Stimulated activated CD4-positive, alpha-beta T cell treated with anti-CD3 and anti-CD28 coated beads, Interleukin-1b, Interleukin-23, amount 100 ng/mL, for 1 hour (primary cell): ENCODE measurements around the gene ZNRF1.
"Not testable (repeated sequence)": the region's sequence is repeated elsewhere in the genome, so short reads cannot be mapped to it uniquely, and the experiment has no call there.

Experiments used
- DNase-seq, 2 donors: peaks; one replicate each; pipeline ENCODE4 v3.0.0-alpha.2; 2020; ENCODE audit warnings: low read depth in 2 of 2

ZNRF1 gene

GRCh38 chr16:75075688-75076268 is 77.0 kb downstream of the ZNRF1 start:
- DNase-seq = no peak

GRCh38 chr16:75078886-75079285 is 80.1 kb downstream of the ZNRF1 start:
- DNase-seq = no peak

- DNase-seq = no peak
Measured at GRCh38 chr16:75079346-75079926, 80.6 kb downstream of the ZNRF1 start.

- DNase-seq = no peak
Measured at GRCh38 chr16:75080205-75081029, 81.6 kb downstream of the ZNRF1 start.

- no peak for DNase-seq
Measured at GRCh38 chr16:75081179-75081859, 82.5 kb downstream of the ZNRF1 start.

GRCh38 chr16:75083813-75084212 is 85.0 kb downstream of the ZNRF1 start:
- no peak for DNase-seq

GRCh38 chr16:75085556-75085955 is 86.7 kb downstream of the ZNRF1 start:
- no peak for DNase-seq

- DNase-seq = no peak
Measured at GRCh38 chr16:75086281-75086680, 87.5 kb downstream of the ZNRF1 start.

GRCh38 chr16:75086688-75087374 is 88.0 kb downstream of the ZNRF1 start:
- DNase-seq = no peak

- no peak for DNase-seq
Measured at GRCh38 chr16:75087375-75087979, 88.7 kb downstream of the ZNRF1 start.

GRCh38 chr16:75088216-75088615 is 89.4 kb downstream of the ZNRF1 start:
- no peak for DNase-seq

- no peak for DNase-seq
Measured at GRCh38 chr16:75088934-75089333, 90.1 kb downstream of the ZNRF1 start.

GRCh38 chr16:75089486-75090202 is 90.8 kb downstream of the ZNRF1 start:
- DNase-seq = no peak

GRCh38 chr16:75090899-75091298 is 92.1 kb downstream of the ZNRF1 start:
- not testable (repeated sequence) for DNase-seq

GRCh38 chr16:75091619-75092018 is 92.8 kb downstream of the ZNRF1 start:
- not testable (repeated sequence) for DNase-seq

GRCh38 chr16:75092777-75093176 is 94.0 kb downstream of the ZNRF1 start:
- DNase-seq = no peak

- DNase-seq = no peak
Measured at GRCh38 chr16:75093598-75094540, 95.0 kb downstream of the ZNRF1 start.

GRCh38 chr16:75095204-75095621 is 96.4 kb downstream of the ZNRF1 start:
- no peak for DNase-seq

GRCh38 chr16:75096656-75097055 is 97.8 kb downstream of the ZNRF1 start:
- no peak for DNase-seq
